ENCODE measurements around the gene UNK. TPM values are rescaled to one million over a fixed set of nuclear protein-coding genes. Genes with fewer than 3 reads are reported as not detected.

Gene UNK
- total and polyA plus RNA-seq, 2 donors (not counting 1 experiment from before 2014, with no cell fraction given): 15.0 to 15.2 TPM

GRCh38 chr17:75853433-75853832, 68.8 kb downstream of the UNK start:
- H3K4me1 ChIP-seq (ENCODE audit: control insufficient read depth, extremely low read depth, insufficient read depth, low read length): peaks cover 9% of the 10 kb centered on the region
- H3K4me3 ChIP-seq (replicated peaks in 1 of 4; ENCODE audit: control extremely low read depth in 1 of 4, insufficient read depth in 1 of 4, low read depth in 3 of 4, low read length in 4 of 4): peak overlapping the region in 1 of 4 experiments; percentile 20
- TF ChIP-seq EZH2 (IDR thresholded peaks at IDR 0.05; ENCODE audit: low read length, missing control alignments): no peak
- TF ChIP-seq, protein P1, sequence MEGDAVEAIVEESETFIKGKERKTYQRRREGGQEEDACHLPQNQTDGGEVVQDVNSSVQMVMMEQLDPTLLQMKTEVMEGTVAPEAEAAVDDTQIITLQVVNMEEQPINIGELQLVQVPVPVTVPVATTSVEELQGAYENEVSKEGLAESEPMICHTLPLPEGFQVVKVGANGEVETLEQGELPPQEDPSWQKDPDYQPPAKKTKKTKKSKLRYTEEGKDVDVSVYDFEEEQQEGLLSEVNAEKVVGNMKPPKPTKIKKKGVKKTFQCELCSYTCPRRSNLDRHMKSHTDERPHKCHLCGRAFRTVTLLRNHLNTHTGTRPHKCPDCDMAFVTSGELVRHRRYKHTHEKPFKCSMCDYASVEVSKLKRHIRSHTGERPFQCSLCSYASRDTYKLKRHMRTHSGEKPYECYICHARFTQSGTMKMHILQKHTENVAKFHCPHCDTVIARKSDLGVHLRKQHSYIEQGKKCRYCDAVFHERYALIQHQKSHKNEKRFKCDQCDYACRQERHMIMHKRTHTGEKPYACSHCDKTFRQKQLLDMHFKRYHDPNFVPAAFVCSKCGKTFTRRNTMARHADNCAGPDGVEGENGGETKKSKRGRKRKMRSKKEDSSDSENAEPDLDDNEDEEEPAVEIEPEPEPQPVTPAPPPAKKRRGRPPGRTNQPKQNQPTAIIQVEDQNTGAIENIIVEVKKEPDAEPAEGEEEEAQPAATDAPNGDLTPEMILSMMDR (conservative IDR thresholded peaks at IDR 0.05 in 1 of 2, IDR thresholded peaks at IDR 0.05 in 1 of 2; ENCODE audit: low read depth in 1 of 2, low read length in 2 of 2): no peak
- DNase-seq (ENCODE audit: low read depth in 2 of 2): peak in 1 of 2 donors; percentile 63
- peaks cover 6% of the 10 kb centered on the region for H3K36me3 ChIP-seq (ENCODE audit: control insufficient read depth, insufficient read depth, low read length)
- H3K27me3 ChIP-seq (ENCODE audit: control insufficient read depth, insufficient read depth, low read length): no peaks in the 10 kb centered on the region
- H3K79me2 ChIP-seq (ENCODE audit: control insufficient read depth, insufficient read depth, low read length): peaks cover 5% of the 10 kb centered on the region
- no peaks in the 10 kb centered on the region for H4K20me1 ChIP-seq (ENCODE audit: control insufficient read depth, extremely low read depth, insufficient read depth, low read length)
- no peaks in the 10 kb centered on the region for H3K9me3 ChIP-seq (ENCODE audit: control insufficient read depth, insufficient read depth, low read depth, low read length)
- no peak overlapping the region for H3K9ac ChIP-seq (ENCODE audit: insufficient read depth, low read length)
- no peak overlapping the region for H2AFZ ChIP-seq (ENCODE audit: low read length)
- H3K27ac ChIP-seq (ENCODE audit: insufficient read depth, low read length): peak overlapping the region; percentile 74
- H3K4me2 ChIP-seq (ENCODE audit: extremely low read depth, insufficient read depth, low read length): peak overlapping the region; percentile 48

- Histone ChIP-seq H3K36me3 (ENCODE audit: control insufficient read depth, insufficient read depth, low read length) (peaks cover 6% of the 10 kb centered on the region), H3K9ac (ENCODE audit: insufficient read depth, low read length) (peak overlapping the region; percentile 67), H3K4me2 (ENCODE audit: extremely low read depth, insufficient read depth, low read length) (peak overlapping the region; percentile 90), H3K4me3 (replicated peaks in 1 of 4; ENCODE audit: control extremely low read depth in 1 of 4, insufficient read depth in 1 of 4, low read depth in 3 of 4, low read length in 4 of 4) (peak overlapping the region; percentile 62 to 96 (median 78)), H2AFZ (ENCODE audit: low read length) (no peak overlapping the region), H3K27me3 (ENCODE audit: control insufficient read depth, insufficient read depth, low read length) (no peaks in the 10 kb centered on the region), H3K27ac (ENCODE audit: insufficient read depth, low read length) (peak overlapping the region; percentile 74), H3K9me3 (ENCODE audit: control insufficient read depth, insufficient read depth, low read depth, low read length) (no peaks in the 10 kb centered on the region), H3K4me1 (ENCODE audit: control insufficient read depth, extremely low read depth, insufficient read depth, low read length) (peaks cover 9% of the 10 kb centered on the region), H3K79me2 (ENCODE audit: control insufficient read depth, insufficient read depth, low read length) (peaks cover 5% of the 10 kb centered on the region), H4K20me1 (ENCODE audit: control insufficient read depth, extremely low read depth, insufficient read depth, low read length) (no peaks in the 10 kb centered on the region)
- no peak for TF ChIP-seq EZH2 (IDR thresholded peaks at IDR 0.05; ENCODE audit: low read length, missing control alignments)
- TF ChIP-seq, protein P1 (conservative IDR thresholded peaks at IDR 0.05 in 1 of 2, IDR thresholded peaks at IDR 0.05 in 1 of 2; ENCODE audit: low read depth in 1 of 2, low read length in 2 of 2): no peak
- peak; percentile 53 to 63 for DNase-seq (ENCODE audit: low read depth in 2 of 2)
Measured at GRCh38 chr17:75854101-75854748, 69.6 kb downstream of the UNK start.

DNA sequence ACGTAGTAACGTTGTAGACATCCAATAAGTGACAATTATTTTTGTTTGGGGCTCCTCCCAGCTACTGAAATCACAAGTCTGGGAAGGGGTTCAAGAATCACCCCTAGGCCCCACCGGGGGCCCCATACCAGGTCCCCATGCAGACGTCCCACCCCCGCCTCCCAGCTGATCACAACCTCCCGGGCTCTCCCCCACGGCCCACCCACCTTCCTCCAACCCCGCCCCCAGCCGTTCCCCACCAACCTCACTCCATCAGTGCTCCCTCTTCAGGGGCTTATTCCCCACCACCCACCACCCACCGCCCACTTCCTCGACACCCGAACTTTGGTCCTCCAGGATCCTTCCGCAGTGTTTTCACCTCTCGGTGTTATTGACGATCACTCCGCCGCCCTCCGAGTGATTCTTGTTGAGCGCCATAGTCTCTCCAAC, 70.3 kb downstream of the UNK start:
- Histone ChIP-seq H3K9ac (ENCODE audit: insufficient read depth, low read length) (peak overlapping the region; percentile 67), H3K9me3 (ENCODE audit: control insufficient read depth, insufficient read depth, low read depth, low read length) (no peaks in the 10 kb centered on the region), H3K4me3 (replicated peaks in 1 of 4; ENCODE audit: control extremely low read depth in 1 of 4, insufficient read depth in 1 of 4, low read depth in 3 of 4, low read length in 4 of 4) (peak overlapping the region; percentile 62 to 96 (median 78)), H3K79me2 (ENCODE audit: control insufficient read depth, insufficient read depth, low read length) (peaks cover 5% of the 10 kb centered on the region), H4K20me1 (ENCODE audit: control insufficient read depth, extremely low read depth, insufficient read depth, low read length) (no peaks in the 10 kb centered on the region), H2AFZ (ENCODE audit: low read length) (no peak overlapping the region), H3K27me3 (ENCODE audit: control insufficient read depth, insufficient read depth, low read length) (no peaks in the 10 kb centered on the region), H3K4me2 (ENCODE audit: extremely low read depth, insufficient read depth, low read length) (peak overlapping the region; percentile 90), H3K4me1 (ENCODE audit: control insufficient read depth, extremely low read depth, insufficient read depth, low read length) (peaks cover 9% of the 10 kb centered on the region), H3K36me3 (ENCODE audit: control insufficient read depth, insufficient read depth, low read length) (peaks cover under 1% of the 10 kb centered on the region), H3K27ac (ENCODE audit: insufficient read depth, low read length) (peak overlapping the region; percentile 74)
- TF ChIP-seq, protein P1 (conservative IDR thresholded peaks at IDR 0.05 in 1 of 2, IDR thresholded peaks at IDR 0.05 in 1 of 2; ENCODE audit: low read depth in 1 of 2, low read length in 2 of 2): peak in 1 of 2 donors; percentile 6
- TF ChIP-seq EZH2 (IDR thresholded peaks at IDR 0.05; ENCODE audit: low read length, missing control alignments): no peak
- DNase-seq (ENCODE audit: low read depth in 2 of 2): no peak
